ENCODE measurements around the gene MRPS2. TPM values are rescaled to one million over a fixed set of nuclear protein-coding genes. Genes with fewer than 3 reads are reported as not detected.
A peak's percentile ranks its signal among the peaks of the same experiment; 100 is the strongest.

Gene MRPS2
- total and polyA plus RNA-seq, 11 donors: 34.1 to 95.2 (median 48.7) TPM

- Histone ChIP-seq H3K27ac (no peak overlapping the region), H3K36me3 (no peaks in the 10 kb centered on the region), H3K4me3 (no peak overlapping the region), H3K4me1 (peaks cover 0 to 12% (median 7%) of the 10 kb centered on the region in 12 donors), H3K9me3 (no peaks in the 10 kb centered on the region), H3K27me3 (peaks cover 0 to 7% (median 0%) of the 10 kb centered on the region in 9 donors)
- intact Hi-C loops (cut with DNase I): no loop called here
- DNase-seq (no peak), ATAC-seq (no peak)
- 71 to 80% (median 75%) methylated on average over 7 to 12 of the region's 12 CpGs for WGBS, 4 donors
- no peak for TF ChIP-seq POLR2A (IDR thresholded peaks at IDR 0.05)
- no peak for TF ChIP-seq CTCF (IDR thresholded peaks at IDR 0.05)
Measured at GRCh38 chr9:135473972-135474543, 26.4 kb upstream of the MRPS2 start.

DNA sequence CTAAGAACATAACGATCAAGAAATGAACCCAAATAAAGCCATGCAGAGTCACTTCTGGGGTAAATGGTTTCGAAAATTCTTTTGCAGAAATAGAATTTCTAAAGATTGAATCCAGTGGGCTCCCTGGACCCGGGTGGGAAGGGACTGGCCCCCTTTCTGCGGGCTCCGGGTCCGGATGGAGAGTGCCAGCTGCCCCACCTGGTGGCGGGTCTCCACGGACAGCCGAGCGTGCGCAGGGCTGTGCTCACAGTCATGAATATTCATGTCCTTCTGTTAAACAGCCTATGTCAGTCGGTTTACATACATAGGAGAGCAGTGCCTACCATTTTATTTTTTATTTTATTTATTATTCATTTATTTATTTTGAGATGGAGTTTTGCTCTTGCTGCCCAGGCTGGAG is 25.6 kb upstream of the MRPS2 start:
- ATAC-seq (no peak), DNase-seq (no peak)
- Histone ChIP-seq H3K27me3 (peaks cover 0 to 4% (median 0%) of the 10 kb centered on the region in 9 donors), H3K4me3 (no peak overlapping the region), H3K36me3 (no peaks in the 10 kb centered on the region), H3K9me3 (no peaks in the 10 kb centered on the region), H3K27ac (no peak overlapping the region), H3K4me1 (peaks cover 0 to 10% (median 7%) of the 10 kb centered on the region in 12 donors)
- intact Hi-C loops (cut with DNase I): no loop called here
- 19 to 26% (median 20%) methylated on average over 12 of the region's 12 CpGs for WGBS, 4 donors
- TF ChIP-seq POLR2A (IDR thresholded peaks at IDR 0.05): no peak
- peak in 7 of 12 donors; percentile 13 to 47 (median 35) for TF ChIP-seq CTCF (IDR thresholded peaks at IDR 0.05)

DNA sequence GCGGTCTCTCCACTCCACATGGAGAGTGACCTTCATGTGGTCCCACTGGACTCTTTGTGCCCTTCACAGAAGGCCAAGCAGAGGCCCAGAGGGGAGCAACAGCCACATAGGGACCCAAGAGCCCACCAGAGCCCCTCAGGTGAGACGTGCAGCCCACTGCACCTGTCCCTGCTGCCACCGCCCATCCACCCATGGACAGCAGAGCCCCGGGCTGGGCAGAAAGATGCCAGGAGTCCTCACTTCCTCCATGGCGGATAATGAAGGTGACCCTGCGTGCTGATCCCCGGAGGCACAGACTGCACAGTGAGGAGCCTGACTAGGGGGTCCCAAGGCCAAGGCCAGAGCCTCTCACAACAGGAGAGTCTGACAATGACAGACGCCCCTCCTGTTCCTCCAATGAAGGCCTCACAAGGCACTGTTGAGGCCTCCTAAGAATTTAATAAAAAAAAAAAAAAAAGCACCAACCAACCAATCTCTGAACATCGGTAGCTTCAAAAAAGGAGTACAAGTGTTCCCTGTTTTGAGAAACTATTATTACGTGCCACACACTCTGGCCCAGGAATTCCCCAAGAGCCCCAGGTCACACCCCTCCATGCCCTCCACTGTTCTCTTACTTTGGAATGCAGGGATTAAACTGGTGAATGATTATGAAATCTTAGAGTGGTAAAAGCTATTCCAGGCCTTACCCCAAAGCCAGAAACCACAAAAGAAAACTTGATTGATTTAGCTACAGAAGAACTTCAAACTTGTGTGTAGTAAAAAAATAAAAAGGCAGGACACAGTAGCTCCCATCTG is 23.7 kb upstream of the MRPS2 start:
- H3K27ac ChIP-seq: no peak overlapping the region
- H3K4me3 ChIP-seq: no peak overlapping the region
- ATAC-seq: no peak
- WGBS, 4 donors: 89 to 94% (median 93%) methylated on average over 10 of the region's 10 CpGs
- intact Hi-C loops (cut with DNase I): no loop called here
- no peaks in the 10 kb centered on the region for H3K9me3 ChIP-seq
- H3K4me1 ChIP-seq: peaks cover 0 to 26% (median 14%) of the 10 kb centered on the region in 12 donors
- no peak for TF ChIP-seq POLR2A (IDR thresholded peaks at IDR 0.05)
- no peak for TF ChIP-seq CTCF (IDR thresholded peaks at IDR 0.05)
- H3K27me3 ChIP-seq: no peaks in the 10 kb centered on the region
- no peaks in the 10 kb centered on the region for H3K36me3 ChIP-seq
- peak in 1 of 5 donors; percentile 54 for DNase-seq

DNA sequence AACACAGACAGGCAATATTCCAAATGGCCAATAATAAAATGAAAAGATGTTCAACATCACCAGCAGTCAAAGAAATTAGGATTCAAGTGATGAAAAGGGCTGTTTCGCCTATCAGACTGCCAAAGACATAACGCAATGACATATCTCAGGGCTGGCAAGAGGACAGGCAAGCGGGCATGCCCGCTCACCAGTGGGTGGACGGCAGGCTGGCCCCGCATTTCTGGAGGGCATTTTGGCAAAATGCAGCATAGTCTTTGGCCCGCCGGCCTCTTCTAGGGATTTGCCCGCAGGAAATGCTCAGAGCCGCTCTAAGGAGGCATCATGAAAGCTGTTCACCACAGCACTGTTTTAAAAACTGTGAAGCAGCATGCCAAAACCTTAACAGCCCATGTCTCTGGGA is 22.3 kb upstream of the MRPS2 start:
- TF ChIP-seq POLR2A (IDR thresholded peaks at IDR 0.05) (no peak), CTCF (IDR thresholded peaks at IDR 0.05) (no peak)
- peaks cover 0 to under 1% (median 0%) of the 10 kb centered on the region in 9 donors for H3K36me3 ChIP-seq
- H3K4me1 ChIP-seq: peaks cover 0 to 27% (median 14%) of the 10 kb centered on the region in 12 donors
- H3K27me3 ChIP-seq: no peaks in the 10 kb centered on the region
- intact Hi-C loops (cut with DNase I): no loop called here
- H3K9me3 ChIP-seq: no peaks in the 10 kb centered on the region
- ATAC-seq (no peak), DNase-seq (peak in 1 of 5 donors; percentile 20)
- 56 to 70% (median 63%) methylated on average over 10 of the region's 10 CpGs for WGBS, 4 donors
- H3K4me3 ChIP-seq: peak overlapping the region in 5 of 12 donors; percentile 70 to 78 (median 71)
- H3K27ac ChIP-seq: peak overlapping the region in 4 of 12 donors; percentile 70 to 89 (median 75)

Data from heart left ventricle (tissue), 16 donors.